Bronchial epithelial cell (primary cell): ENCODE data around the gene ELF5. TPM values are rescaled to one million over a fixed set of nuclear protein-coding genes. Genes with fewer than 3 reads are reported as not detected.

Source experiments
- DNase-seq: peaks from one replicate; pipeline ENCODE4 v3.0.0-alpha.2; 2010; ENCODE audit warnings: low read depth
- FAIRE-seq: peaks from 2 replicates; lab custom pipeline; 2011; peaks lifted over from hg19 to GRCh38; lab: Jason Lieb, UNC
- H3K27me3 ChIP-seq: 2 replicates; pipeline ENCODE4 v1.5.1; 2011; ENCODE audit warnings: low read length; ENCODE audit not compliant: control insufficient read depth, insufficient read depth
- H3K36me3 ChIP-seq: 2 replicates; pipeline ENCODE4 v1.5.1; 2011; ENCODE audit warnings: low read length; ENCODE audit not compliant: control insufficient read depth, insufficient read depth
- H3K4me3 ChIP-seq: 2 replicates; pipeline ENCODE4 v1.5.1; 2011; ENCODE audit warnings: mild to moderate bottlenecking, low read depth, low read length, control low read depth
- CTCF ChIP-seq: IDR thresholded peaks from 2 replicates; pipeline ENCODE4 v1.5.1; 2011; ENCODE audit warnings: mild to moderate bottlenecking, moderate library complexity, low read length, control low read depth, inconsistent platforms; ENCODE audit not compliant: insufficient read depth, severe bottlenecking
- total RNA-seq: library from RNA; depleted of rRNA; stranded (reverse); fragments of >200 nt; gene quantifications from 2 replicates; pipeline ENCODE4 v1.2.1, GENCODE V29; 2014

Gene ELF5
- total RNA-seq, result 0.53 and 3.7 TPM in 2 replicates

GRCh38 chr11:34513682-34514449 is at the start of gene ELF5:
TSS of gene ELF5 (minus strand) at chr11:34513794. CDS start at chr11:34505749, 8,045 bp downstream.
- no peaks in the 10 kb centered on the region for H3K36me3 ChIP-seq
- no peak for DNase-seq
- FAIRE-seq, result no peak
- no peaks in the 10 kb centered on the region for H3K27me3 ChIP-seq
- no peak for TF ChIP-seq CTCF
- H3K4me3 ChIP-seq, result no peak within 1 kb of the TSS

- Histone ChIP-seq H3K4me3 (no peak overlapping the region), H3K36me3 (no peaks in the 10 kb centered on the region), H3K27me3 (no peaks in the 10 kb centered on the region)
- no peak for TF ChIP-seq CTCF
- no peak for FAIRE-seq
- DNase-seq, result no peak
These were observed 49.4 kb upstream of the ELF5 start for GRCh38 chr11:34562976-34563375.

- H3K4me3 ChIP-seq, result no peak overlapping the region
- H3K36me3 ChIP-seq, result no peaks in the 10 kb centered on the region
- DNase-seq, result no peak
- FAIRE-seq, result no peak
- H3K27me3 ChIP-seq, result no peaks in the 10 kb centered on the region
- no peak for TF ChIP-seq CTCF
These were observed 46.9 kb upstream of the ELF5 start for GRCh38 chr11:34560511-34560910.

- FAIRE-seq (no peak), DNase-seq (peak; percentile 29)
- no peak for TF ChIP-seq CTCF
- H3K27me3 ChIP-seq, result no peaks in the 10 kb centered on the region
- H3K4me3 ChIP-seq, result no peak overlapping the region
- no peaks in the 10 kb centered on the region for H3K36me3 ChIP-seq
These were observed 45.1 kb upstream of the ELF5 start for GRCh38 chr11:34558673-34559072.

GRCh38 chr11:34558211-34558610 is 44.6 kb upstream of the ELF5 start:
- peak; percentile 75 for DNase-seq
- TF ChIP-seq CTCF, result no peak
- H3K36me3 ChIP-seq, result no peaks in the 10 kb centered on the region
- H3K4me3 ChIP-seq, result no peak overlapping the region
- no peaks in the 10 kb centered on the region for H3K27me3 ChIP-seq
- peak; percentile 13 for FAIRE-seq
